ENCODE results near the gene MUC12.

- TF ChIP-seq CTCF (conservative IDR thresholded peaks at IDR 0.05) (no peak), EZH2 (IDR thresholded peaks at IDR 0.05; ENCODE audit: low read depth) (no peak)
Measured at GRCh38 chr7:100991631-100992030, 22.3 kb downstream of the MUC12 start.
